Measurements from ENCODE around the gene SLC6A19.
A peak's percentile ranks its signal among the peaks of the same experiment; 100 is the strongest.
"Not testable (repeated sequence)": the region's sequence is repeated elsewhere in the genome, so short reads cannot be mapped to it uniquely, and the experiment has no call there.

SLC6A19 gene

GRCh38 chr5:1201327-1202025 lies at the start of gene SLC6A19:
SLC6A19 (plus strand) TSS chr5:1201595; CDS start chr5:1201651, 56 bp downstream.
- no peak for DNase-seq

- DNase-seq, result no peak
Observed at GRCh38 chr5:1152156-1152555, 49.2 kb upstream of the SLC6A19 start.

- no peak for DNase-seq
Observed at GRCh38 chr5:1152771-1153282, 48.6 kb upstream of the SLC6A19 start.

- no peak for DNase-seq
Observed at GRCh38 chr5:1153428-1153827, 48.0 kb upstream of the SLC6A19 start.

- no peak for DNase-seq
Observed at GRCh38 chr5:1155191-1156032, 46.0 kb upstream of the SLC6A19 start.

- no peak for DNase-seq
Observed at GRCh38 chr5:1156033-1156753, 45.2 kb upstream of the SLC6A19 start.

GRCh38 chr5:1156754-1157460 lies 44.5 kb upstream of the SLC6A19 start:
- no peak for DNase-seq

- DNase-seq, result not testable (repeated sequence)
Observed at GRCh38 chr5:1157461-1157986, 43.9 kb upstream of the SLC6A19 start.

- DNase-seq, result no peak
Observed at GRCh38 chr5:1158647-1159340, 42.6 kb upstream of the SLC6A19 start.

- DNase-seq, result no peak
Observed at GRCh38 chr5:1159341-1159675, 42.1 kb upstream of the SLC6A19 start.

- no peak for DNase-seq
Observed at GRCh38 chr5:1159774-1160406, 41.5 kb upstream of the SLC6A19 start.

- no peak for DNase-seq
Observed at GRCh38 chr5:1161108-1161832, 40.1 kb upstream of the SLC6A19 start.

GRCh38 chr5:1161833-1162229 lies 39.6 kb upstream of the SLC6A19 start:
- peak; percentile 62 for DNase-seq

- no peak for DNase-seq
Observed at GRCh38 chr5:1162276-1162675, 39.1 kb upstream of the SLC6A19 start.

- DNase-seq, result no peak
Observed at GRCh38 chr5:1162751-1163150, 38.6 kb upstream of the SLC6A19 start.

GRCh38 chr5:1163366-1163765 lies 38.0 kb upstream of the SLC6A19 start:
- no peak for DNase-seq

- DNase-seq, result no peak
Observed at GRCh38 chr5:1163879-1164278, 37.5 kb upstream of the SLC6A19 start.

GRCh38 chr5:1164696-1165630 lies 36.4 kb upstream of the SLC6A19 start:
- no peak for DNase-seq

- no peak for DNase-seq
Observed at GRCh38 chr5:1165864-1166263, 35.5 kb upstream of the SLC6A19 start.

- no peak for DNase-seq
Observed at GRCh38 chr5:1166370-1166769, 35.0 kb upstream of the SLC6A19 start.

Data from SHP77 treated with DMSO at 0.1 percent for 48 hours (cell line).